HL-60 (cell line): ENCODE results near the gene NF1.

Experiments
- CTCF ChIP-seq: IDR thresholded peaks from one replicate; pipeline ENCODE4 v1.5.1; 2011; ENCODE audit warnings: low read length, control low read depth, inconsistent platforms; ENCODE audit not compliant: insufficient read depth
- POLR2AphosphoS5 ChIP-seq: IDR thresholded peaks from 2 replicates; pipeline ENCODE4 v1.6.1; 2012; ENCODE audit warnings: low read depth

- no peak for TF ChIP-seq POLR2AphosphoS5
- TF ChIP-seq CTCF, result peak; percentile 55
Measured at GRCh38 chr17:31388770-31389656, 294.2 kb downstream of the NF1 start.
